ENCODE measurements around the gene PREP. TPM values are rescaled to one million over a fixed set of nuclear protein-coding genes. Genes with fewer than 3 reads are reported as not detected.

PREP gene
- total and polyA plus RNA-seq, 8 donors, result 11.0 to 53.3 (median 18.1) TPM

DNA sequence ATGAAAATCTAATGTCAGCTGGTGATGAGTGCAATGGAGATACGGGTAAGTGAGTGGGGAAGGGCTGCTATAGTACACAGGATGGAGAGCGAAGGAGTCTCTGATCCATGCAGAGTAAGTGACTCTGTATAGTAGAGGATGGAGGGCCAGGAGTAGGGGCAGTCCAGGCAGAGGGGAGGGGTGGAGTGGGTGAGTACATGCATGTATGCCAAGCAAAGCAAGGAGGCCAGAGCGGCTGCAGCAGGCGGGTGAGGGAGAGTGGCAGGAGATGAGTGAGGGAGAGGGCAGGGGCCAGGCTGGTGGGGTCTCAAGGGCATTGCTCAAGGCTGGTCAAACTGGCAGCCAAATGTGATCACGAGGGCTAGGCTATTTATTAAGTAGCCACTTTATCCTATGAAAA, 94.0 kb downstream of the PREP start:
- intact Hi-C loops (cut with DNase I; ENCODE audit: low total_unique reads), result no loop called here
- H3K27me3 ChIP-seq, result no peaks in the 10 kb centered on the region
- no peaks in the 10 kb centered on the region for H3K4me1 ChIP-seq
- no peak overlapping the region for H3K27ac ChIP-seq
- H3K4me3 ChIP-seq, result no peak overlapping the region
- no peak for DNase-seq
- 77 to 93% (median 84%) methylated on average over 5 of the region's 5 CpGs for WGBS, 5 donors
- no peaks in the 10 kb centered on the region for H3K9me3 ChIP-seq
- H3K36me3 ChIP-seq, result peaks cover 0 to 51% (median 31%) of the 10 kb centered on the region in 4 donors
- TF ChIP-seq POLR2AphosphoS5 (IDR thresholded peaks at IDR 0.05) (no peak), POLR2A (IDR thresholded peaks at IDR 0.05) (no peak), EP300 (IDR thresholded peaks at IDR 0.05) (no peak)
- TF ChIP-seq, protein P1, sequence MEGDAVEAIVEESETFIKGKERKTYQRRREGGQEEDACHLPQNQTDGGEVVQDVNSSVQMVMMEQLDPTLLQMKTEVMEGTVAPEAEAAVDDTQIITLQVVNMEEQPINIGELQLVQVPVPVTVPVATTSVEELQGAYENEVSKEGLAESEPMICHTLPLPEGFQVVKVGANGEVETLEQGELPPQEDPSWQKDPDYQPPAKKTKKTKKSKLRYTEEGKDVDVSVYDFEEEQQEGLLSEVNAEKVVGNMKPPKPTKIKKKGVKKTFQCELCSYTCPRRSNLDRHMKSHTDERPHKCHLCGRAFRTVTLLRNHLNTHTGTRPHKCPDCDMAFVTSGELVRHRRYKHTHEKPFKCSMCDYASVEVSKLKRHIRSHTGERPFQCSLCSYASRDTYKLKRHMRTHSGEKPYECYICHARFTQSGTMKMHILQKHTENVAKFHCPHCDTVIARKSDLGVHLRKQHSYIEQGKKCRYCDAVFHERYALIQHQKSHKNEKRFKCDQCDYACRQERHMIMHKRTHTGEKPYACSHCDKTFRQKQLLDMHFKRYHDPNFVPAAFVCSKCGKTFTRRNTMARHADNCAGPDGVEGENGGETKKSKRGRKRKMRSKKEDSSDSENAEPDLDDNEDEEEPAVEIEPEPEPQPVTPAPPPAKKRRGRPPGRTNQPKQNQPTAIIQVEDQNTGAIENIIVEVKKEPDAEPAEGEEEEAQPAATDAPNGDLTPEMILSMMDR (IDR thresholded peaks at IDR 0.05), result no peak

DNA sequence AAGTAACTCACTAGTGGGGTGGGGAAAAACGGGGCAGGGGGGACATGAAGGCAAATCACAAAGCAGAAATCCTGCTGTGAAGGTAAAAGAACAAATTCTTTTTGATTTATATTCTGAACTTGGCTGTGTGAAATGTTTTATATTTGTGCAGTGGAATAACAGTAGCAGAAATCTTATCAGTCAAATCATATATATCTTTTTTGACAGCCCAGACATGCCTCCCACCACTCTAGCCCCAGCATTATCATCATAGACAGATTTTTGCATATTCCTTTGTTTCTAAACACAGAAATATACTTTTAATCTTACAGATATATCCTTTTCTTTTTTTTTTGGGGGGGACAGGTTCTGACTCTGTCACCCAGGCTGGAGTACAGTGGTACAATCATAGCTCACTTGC, 97.4 kb downstream of the PREP start:
- intact Hi-C loops (cut with DNase I; ENCODE audit: low total_unique reads), result no loop called here
- Histone ChIP-seq H3K9me3 (no peaks in the 10 kb centered on the region), H3K36me3 (peaks cover 0 to 36% (median 22%) of the 10 kb centered on the region in 4 donors), H3K4me1 (peaks cover 0 to 16% (median 6%) of the 10 kb centered on the region in 4 donors), H3K27ac (no peak overlapping the region), H3K27me3 (no peaks in the 10 kb centered on the region), H3K4me3 (no peak overlapping the region)
- DNase-seq, result no peak
- 84 to 95% (median 88%) methylated on average over 1 of the region's 1 CpG for WGBS, 5 donors
- TF ChIP-seq POLR2A (IDR thresholded peaks at IDR 0.05) (no peak), POLR2AphosphoS5 (IDR thresholded peaks at IDR 0.05) (no peak), EP300 (IDR thresholded peaks at IDR 0.05) (no peak)
- TF ChIP-seq, protein P1 (IDR thresholded peaks at IDR 0.05), result no peak

DNA sequence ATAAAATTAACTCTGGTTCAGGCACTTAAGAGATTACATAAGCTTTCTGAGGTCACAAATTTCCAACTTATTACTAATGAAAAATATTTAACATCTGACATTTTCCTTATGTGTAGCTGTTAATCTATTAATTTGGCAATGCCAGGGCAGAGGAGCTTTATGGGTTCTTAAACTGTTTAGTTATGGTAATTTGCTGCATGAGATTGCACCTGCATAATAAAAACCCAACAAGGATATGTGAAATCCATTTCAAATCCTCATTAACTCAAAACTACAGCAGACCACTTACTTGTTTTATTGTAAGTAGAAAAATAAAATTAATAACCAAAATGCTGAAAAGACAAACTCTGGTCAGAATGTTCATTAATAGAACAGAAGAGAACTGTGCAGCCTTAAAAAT, 98.1 kb downstream of the PREP start:
- no peak overlapping the region for H3K4me3 ChIP-seq
- H3K4me1 ChIP-seq, result peaks cover 0 to 16% (median 6%) of the 10 kb centered on the region in 4 donors
- no peak for DNase-seq
- no peaks in the 10 kb centered on the region for H3K27me3 ChIP-seq
- H3K9me3 ChIP-seq, result no peaks in the 10 kb centered on the region
- H3K27ac ChIP-seq, result no peak overlapping the region
- TF ChIP-seq POLR2A (IDR thresholded peaks at IDR 0.05) (no peak), POLR2AphosphoS5 (IDR thresholded peaks at IDR 0.05) (no peak), EP300 (IDR thresholded peaks at IDR 0.05) (no peak)
- TF ChIP-seq, protein P1 (IDR thresholded peaks at IDR 0.05), result no peak
- peaks cover 0 to 36% (median 22%) of the 10 kb centered on the region in 4 donors for H3K36me3 ChIP-seq
- intact Hi-C loops (cut with DNase I; ENCODE audit: low total_unique reads), result no loop called here

DNA sequence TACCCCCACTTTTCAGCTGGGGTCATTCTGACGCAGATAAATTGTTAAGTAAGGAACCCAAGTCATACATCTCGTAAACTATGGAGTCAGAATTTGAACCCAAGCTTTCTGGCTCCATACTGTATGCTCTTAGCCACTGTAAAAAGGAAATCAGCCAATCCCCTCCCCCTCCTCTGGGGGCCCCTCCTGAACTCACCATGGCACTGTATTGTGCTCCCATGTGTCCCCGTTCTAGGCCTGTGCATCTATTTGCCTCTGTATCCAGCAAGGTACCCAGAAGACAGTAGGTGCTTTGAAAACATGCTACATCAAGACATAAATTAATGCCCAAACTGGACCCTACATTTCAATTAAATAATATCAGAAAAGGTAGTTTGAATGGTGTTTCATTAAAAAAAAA, 98.5 kb downstream of the PREP start:
- no peak for DNase-seq
- intact Hi-C loops (cut with DNase I; ENCODE audit: low total_unique reads), result no loop called here
- no peaks in the 10 kb centered on the region for H3K27me3 ChIP-seq
- no peak overlapping the region for H3K27ac ChIP-seq
- no peak for TF ChIP-seq EP300 (IDR thresholded peaks at IDR 0.05)
- TF ChIP-seq POLR2AphosphoS5 (IDR thresholded peaks at IDR 0.05), result no peak
- TF ChIP-seq POLR2A (IDR thresholded peaks at IDR 0.05), result no peak
- TF ChIP-seq, protein P1 (IDR thresholded peaks at IDR 0.05), result no peak
- peaks cover 0 to 16% (median 6%) of the 10 kb centered on the region in 4 donors for H3K4me1 ChIP-seq
- H3K4me3 ChIP-seq, result no peak overlapping the region
- peaks cover 0 to 32% (median 22%) of the 10 kb centered on the region in 4 donors for H3K36me3 ChIP-seq
- H3K9me3 ChIP-seq, result no peaks in the 10 kb centered on the region
- 96 to 100% (median 98%) methylated on average over 3 of the region's 3 CpGs for WGBS, 5 donors
